ENCODE data around the gene SBF2. TPM values are rescaled to one million over a fixed set of nuclear protein-coding genes. Genes with fewer than 3 reads are reported as not detected.
"Not testable (repeated sequence)": the region's sequence is repeated elsewhere in the genome, so short reads cannot be mapped to it uniquely, and the experiment has no call there.

SBF2 gene
- total RNA-seq, 1 experiment from 2014 or later: 16.7 TPM

DNA sequence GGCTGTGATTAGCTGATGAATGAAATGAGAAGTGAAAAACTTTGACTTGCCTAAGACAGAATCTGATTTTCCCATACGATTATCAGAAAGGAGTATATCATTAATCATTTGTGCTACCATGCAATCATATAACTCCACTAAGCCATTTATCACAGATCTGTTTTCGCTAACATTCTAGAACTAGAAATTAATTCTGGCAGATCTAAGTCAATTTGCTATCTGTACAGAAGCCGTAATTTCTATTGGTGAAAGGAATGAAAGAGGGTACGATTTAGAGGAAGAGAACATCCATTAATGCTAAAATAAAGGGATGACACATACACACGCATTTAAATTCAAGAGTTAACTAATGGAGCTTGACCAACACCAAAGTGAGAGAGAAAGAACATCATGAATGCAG is 201.6 kb downstream of the SBF2 start:
- H3K27me3 ChIP-seq: no peaks in the 10 kb centered on the region
- H3K4me3 ChIP-seq: no peak overlapping the region
- 0 out of 2 replicates have a peak, but pooled peaks cover 3% of the 10 kb centered on the region for H3K9me3 ChIP-seq
- H3K36me3 ChIP-seq: peaks cover 3% of the 10 kb centered on the region; the same call in 1 of the 2 replicates
- no peak for DNase-seq

- Histone ChIP-seq H3K36me3 (no peaks in the 10 kb centered on the region), H3K4me3 (no peak overlapping the region), H3K27me3 (no peaks in the 10 kb centered on the region), H3K9me3 (no peaks in the 10 kb centered on the region)
- no peak for DNase-seq
Observed at GRCh38 chr11:10091314-10092045, 202.5 kb downstream of the SBF2 start.

DNA sequence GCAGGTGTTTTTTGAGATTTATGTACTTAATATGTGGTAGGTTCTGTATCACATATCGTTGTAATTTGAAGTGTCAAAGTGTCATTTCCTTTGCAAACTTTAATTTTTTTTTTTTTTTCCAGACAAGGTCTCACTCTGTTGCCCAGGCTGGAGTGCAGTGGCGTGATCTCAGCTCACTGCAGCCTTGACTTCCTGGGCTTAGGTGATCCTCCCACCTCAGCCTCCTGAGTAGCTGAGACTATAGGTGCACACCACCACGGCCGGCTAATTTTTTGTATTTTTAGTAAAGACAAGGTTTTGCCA is 206.1 kb downstream of the SBF2 start:
- H3K4me3 ChIP-seq, H3K36me3 ChIP-seq, H3K27me3 ChIP-seq, DNase-seq: not testable (repeated sequence)
- H3K9me3 ChIP-seq: peaks cover 17% of the 10 kb centered on the region

- Histone ChIP-seq H3K27me3 (no peaks in the 10 kb centered on the region), H3K9me3 (peaks cover 19% of the 10 kb centered on the region), H3K36me3 (no peaks in the 10 kb centered on the region), H3K4me3 (no peak overlapping the region)
- DNase-seq: no peak
Observed at GRCh38 chr11:10087186-10087922, 206.7 kb downstream of the SBF2 start.

- H3K27me3 ChIP-seq: no peaks in the 10 kb centered on the region
- H3K36me3 ChIP-seq: no peaks in the 10 kb centered on the region
- DNase-seq: no peak
- peaks cover 33% of the 10 kb centered on the region for H3K9me3 ChIP-seq
- no peak overlapping the region for H3K4me3 ChIP-seq
Observed at GRCh38 chr11:10080138-10080537, 213.9 kb downstream of the SBF2 start.

GRCh38 chr11:10076458-10077141 is 217.4 kb downstream of the SBF2 start:
- Histone ChIP-seq H3K4me3 (no peak overlapping the region), H3K27me3 (no peaks in the 10 kb centered on the region), H3K36me3 (no peaks in the 10 kb centered on the region), H3K9me3 (peaks cover 14% of the 10 kb centered on the region; the same call in 1 of the 2 replicates)
- peak; percentile 73 for DNase-seq

DNA sequence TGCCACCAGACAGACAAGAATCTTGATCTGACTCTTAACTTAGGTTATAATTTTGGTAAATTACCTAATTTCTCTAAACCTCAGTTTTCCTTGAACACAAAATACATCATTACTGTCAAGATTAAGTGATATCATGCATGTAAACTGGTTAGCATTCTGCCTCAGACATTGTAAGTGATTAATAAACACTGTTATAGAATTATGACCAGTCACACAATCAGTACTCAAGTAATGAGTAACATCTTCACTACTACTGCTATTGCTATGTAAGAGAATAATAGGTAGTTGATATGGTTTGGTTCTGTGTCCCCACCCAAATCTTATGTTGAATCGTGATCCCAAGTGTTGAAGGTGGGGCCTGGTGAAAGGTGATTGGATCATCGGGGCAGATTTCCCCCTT is 218.9 kb downstream of the SBF2 start:
- no peak overlapping the region for H3K4me3 ChIP-seq
- no peaks in the 10 kb centered on the region for H3K36me3 ChIP-seq

DNA sequence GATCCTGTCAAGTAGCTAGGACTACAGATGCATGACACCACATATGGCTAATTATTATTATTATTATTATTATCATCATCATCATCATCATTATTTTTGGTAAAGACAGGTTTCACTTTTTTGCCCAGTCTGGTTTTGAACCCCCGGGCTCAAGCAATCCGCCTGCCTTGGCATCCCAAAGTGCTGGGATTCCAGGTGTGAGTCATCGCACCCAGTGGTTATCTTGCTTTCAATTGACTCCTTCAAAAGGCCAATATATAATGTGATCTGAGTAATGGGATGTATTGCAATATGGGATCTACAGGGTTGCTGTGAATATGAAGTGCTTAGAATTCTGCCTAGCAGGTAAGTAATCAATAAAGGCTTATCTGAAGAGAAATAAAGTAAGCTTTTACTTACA is 221.2 kb downstream of the SBF2 start:
- 0 out of 2 replicates have a peak, but pooled peaks cover 3% of the 10 kb centered on the region for H3K9me3 ChIP-seq

More for the DNA sequence above, 218.9 kb downstream of the SBF2 start:
- no peak for DNase-seq
- Histone ChIP-seq H3K27me3 (no peaks in the 10 kb centered on the region), H3K9me3 (peaks cover 14% of the 10 kb centered on the region; the same call in 1 of the 2 replicates)

GRCh38 chr11:10072142-10072541 is 221.9 kb downstream of the SBF2 start:
- no peak for DNase-seq
- Histone ChIP-seq H3K36me3 (no peaks in the 10 kb centered on the region), H3K27me3 (no peaks in the 10 kb centered on the region), H3K9me3 (0 out of 2 replicates have a peak, but pooled peaks cover 3% of the 10 kb centered on the region), H3K4me3 (no peak overlapping the region)

More for the DNA sequence above, 221.2 kb downstream of the SBF2 start:
- DNase-seq: peak; percentile 52
- H3K4me3 ChIP-seq: no peak overlapping the region
- H3K36me3 ChIP-seq: no peaks in the 10 kb centered on the region
- H3K27me3 ChIP-seq: no peaks in the 10 kb centered on the region

- no peak for DNase-seq
- H3K9me3 ChIP-seq: 0 out of 2 replicates have a peak, but pooled peaks cover 4% of the 10 kb centered on the region
- H3K36me3 ChIP-seq: no peaks in the 10 kb centered on the region
- H3K27me3 ChIP-seq: no peaks in the 10 kb centered on the region
- H3K4me3 ChIP-seq: no peak overlapping the region
Observed at GRCh38 chr11:10067629-10068300, 226.3 kb downstream of the SBF2 start.

GRCh38 chr11:10066441-10066840 is 227.6 kb downstream of the SBF2 start:
- no peak overlapping the region for H3K4me3 ChIP-seq
- no peaks in the 10 kb centered on the region for H3K36me3 ChIP-seq
- DNase-seq: no peak
- no peaks in the 10 kb centered on the region for H3K27me3 ChIP-seq
- peaks cover 9% of the 10 kb centered on the region for H3K9me3 ChIP-seq

GRCh38 chr11:10064828-10065227 is 229.2 kb downstream of the SBF2 start:
- no peak for DNase-seq
- Histone ChIP-seq H3K9me3 (peaks cover 17% of the 10 kb centered on the region), H3K27me3 (no peaks in the 10 kb centered on the region), H3K4me3 (no peak overlapping the region), H3K36me3 (no peaks in the 10 kb centered on the region)

GRCh38 chr11:10058356-10058755 is 235.7 kb downstream of the SBF2 start:
- Histone ChIP-seq H3K36me3 (no peaks in the 10 kb centered on the region; the same call in 1 of the 2 replicates), H3K4me3 (no peak overlapping the region), H3K27me3 (no peaks in the 10 kb centered on the region), H3K9me3 (peaks cover 46% of the 10 kb centered on the region)
- no peak for DNase-seq

DNA sequence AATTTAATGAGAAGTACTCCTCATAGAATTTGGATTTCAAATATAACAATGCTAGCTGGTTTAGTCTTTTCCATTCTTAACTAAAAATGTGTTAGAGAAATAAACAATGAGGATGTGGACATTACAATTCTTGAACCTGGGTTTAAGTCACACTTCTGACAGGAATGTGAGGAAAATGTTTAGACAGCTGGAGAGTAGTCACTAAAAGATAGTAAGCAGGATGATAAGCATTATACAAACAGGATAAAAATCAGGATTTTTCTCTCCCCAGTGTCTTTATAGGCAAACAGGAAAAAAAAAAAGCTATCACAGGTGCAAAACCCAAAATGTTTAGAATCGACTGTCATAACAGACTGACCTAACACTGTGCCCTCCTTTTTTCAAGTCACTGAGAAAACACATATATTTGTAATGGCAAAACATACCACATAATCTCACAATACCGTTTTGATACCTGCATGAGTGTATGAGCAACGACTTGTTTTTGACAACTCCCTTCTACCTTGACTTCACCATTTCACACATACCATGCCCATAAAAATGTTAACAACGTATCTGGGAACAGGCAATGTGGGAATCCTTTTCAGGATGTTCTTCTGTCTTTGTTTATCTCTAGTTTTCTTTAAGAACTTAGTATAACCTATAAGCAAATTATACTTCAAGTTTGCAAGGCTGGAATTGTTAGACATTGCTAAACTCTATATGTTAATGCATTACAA is 242.0 kb downstream of the SBF2 start:
- Histone ChIP-seq H3K4me3 (no peak overlapping the region), H3K27me3 (no peaks in the 10 kb centered on the region), H3K36me3 (no peaks in the 10 kb centered on the region; the same call in 1 of the 2 replicates), H3K9me3 (peaks cover 11% of the 10 kb centered on the region)
- DNase-seq: no peak

DNA sequence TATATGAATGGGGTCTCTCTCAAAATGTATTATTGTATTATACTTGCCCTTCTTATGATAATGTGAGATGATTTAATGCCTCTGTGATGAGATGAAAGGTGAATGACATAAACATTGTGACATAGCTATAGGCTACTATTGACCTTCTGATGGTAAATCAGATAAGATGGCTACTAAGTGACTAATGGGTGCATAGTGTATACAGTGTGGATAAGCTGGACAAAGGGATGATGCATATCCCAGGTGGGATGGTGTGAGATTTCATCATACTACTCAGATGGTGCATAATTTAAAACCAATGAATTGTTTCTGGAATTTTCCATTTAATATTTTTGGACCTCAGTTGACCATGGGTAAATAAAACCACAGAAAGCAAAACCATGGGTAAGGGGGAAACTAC is 243.5 kb downstream of the SBF2 start:
- DNase-seq: no peak
- Histone ChIP-seq H3K4me3 (no peak overlapping the region), H3K36me3 (no peaks in the 10 kb centered on the region), H3K27me3 (no peaks in the 10 kb centered on the region), H3K9me3 (peaks cover 11% of the 10 kb centered on the region)

DNA sequence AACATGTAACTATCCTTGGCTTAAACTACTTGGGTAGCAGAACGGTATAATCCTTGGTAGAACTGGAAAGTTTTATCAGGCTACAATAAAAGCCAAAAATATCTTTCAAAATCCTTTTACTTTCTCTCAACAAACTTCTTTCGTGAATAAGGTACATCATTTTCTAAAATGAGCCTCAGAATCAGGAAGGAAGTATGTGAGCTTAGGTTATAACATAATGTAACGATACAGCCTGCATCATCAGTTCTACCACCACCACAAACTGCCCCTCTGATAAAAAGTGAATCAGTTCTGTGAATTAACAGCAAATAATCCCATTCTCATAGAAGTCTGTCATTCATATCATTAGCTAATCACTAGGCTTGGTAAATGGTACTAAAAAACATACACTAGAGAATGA is 244.3 kb downstream of the SBF2 start:
- Histone ChIP-seq H3K36me3 (no peaks in the 10 kb centered on the region), H3K4me3 (no peak overlapping the region), H3K9me3 (peaks cover 14% of the 10 kb centered on the region), H3K27me3 (no peaks in the 10 kb centered on the region)
- no peak for DNase-seq
